Measurements from ENCODE around the gene TYRP1.

Gene TYRP1

GRCh38 chr9:12696931-12697622, 3.9 kb downstream of the TYRP1 start:
- DNase-seq (ENCODE audit: low spot score), result no peak

GRCh38 chr9:12697719-12698118, 4.5 kb downstream of the TYRP1 start:
- no peak for DNase-seq (ENCODE audit: low spot score)

GRCh38 chr9:12698266-12698665, 5.1 kb downstream of the TYRP1 start:
- DNase-seq (ENCODE audit: low spot score), result no peak

GRCh38 chr9:12698986-12699385, 5.8 kb downstream of the TYRP1 start:
- no peak for DNase-seq (ENCODE audit: low spot score)

- no peak for DNase-seq (ENCODE audit: low spot score)
Observed at GRCh38 chr9:12699529-12699928, 6.3 kb downstream of the TYRP1 start.

- no peak for DNase-seq (ENCODE audit: low spot score)
Observed at GRCh38 chr9:12701126-12701525, 7.9 kb downstream of the TYRP1 start.

- no peak for DNase-seq (ENCODE audit: low spot score)
Observed at GRCh38 chr9:12702160-12702758, 9.1 kb downstream of the TYRP1 start.

- no peak for DNase-seq (ENCODE audit: low spot score)
Observed at GRCh38 chr9:12703996-12704395, 10.8 kb downstream of the TYRP1 start.

- DNase-seq (ENCODE audit: low spot score), result no peak
Observed at GRCh38 chr9:12705738-12706391, 12.7 kb downstream of the TYRP1 start.

GRCh38 chr9:12708562-12709298, 15.5 kb downstream of the TYRP1 start:
- DNase-seq (ENCODE audit: low spot score), result no peak

- no peak for DNase-seq (ENCODE audit: low spot score)
Observed at GRCh38 chr9:12712532-12712931, 19.3 kb downstream of the TYRP1 start.

GRCh38 chr9:12715268-12715667, 22.1 kb downstream of the TYRP1 start:
- DNase-seq (ENCODE audit: low spot score), result no peak

GRCh38 chr9:12716823-12717600, 23.8 kb downstream of the TYRP1 start:
- no peak for DNase-seq (ENCODE audit: low spot score)

GRCh38 chr9:12717907-12718306, 24.7 kb downstream of the TYRP1 start:
- DNase-seq (ENCODE audit: low spot score), result no peak

GRCh38 chr9:12718482-12719026, 25.4 kb downstream of the TYRP1 start:
- no peak for DNase-seq (ENCODE audit: low spot score)

- DNase-seq (ENCODE audit: low spot score), result no peak
Observed at GRCh38 chr9:12719431-12719830, 26.2 kb downstream of the TYRP1 start.

GRCh38 chr9:12720551-12720950, 27.4 kb downstream of the TYRP1 start:
- no peak for DNase-seq (ENCODE audit: low spot score)

GRCh38 chr9:12722131-12722530, 28.9 kb downstream of the TYRP1 start:
- no peak for DNase-seq (ENCODE audit: low spot score)

- DNase-seq (ENCODE audit: low spot score), result no peak
Observed at GRCh38 chr9:12723409-12724028, 30.3 kb downstream of the TYRP1 start.

- no peak for DNase-seq (ENCODE audit: low spot score)
Observed at GRCh38 chr9:12726795-12727194, 33.6 kb downstream of the TYRP1 start.

GRCh38 chr9:12730198-12730597, 37.0 kb downstream of the TYRP1 start:
- DNase-seq (ENCODE audit: low spot score), result no peak

All from CD4-positive, alpha-beta T cell treated with Interleukin-15 for 4 hours (primary cell).